ENCODE results near the gene PUS10.

- TF ChIP-seq POLR2A (IDR thresholded peaks at IDR 0.05; ENCODE audit: low read depth) (no peak), POLR2AphosphoS5 (IDR thresholded peaks at IDR 0.05) (no peak), CTCF (IDR thresholded peaks at IDR 0.05) (no peak), EP300 (IDR thresholded peaks at IDR 0.05) (no peak)
Observed at GRCh38 chr2:61006486-61007105, 11.5 kb downstream of the PUS10 start.

Data from esophagus muscularis mucosa (tissue), 4 donors.